Skeletal muscle tissue (tissue), 4 donors: ENCODE data around the gene EHD2. TPM values are rescaled to one million over a fixed set of nuclear protein-coding genes. Genes with fewer than 3 reads are reported as not detected.
A peak's percentile ranks its signal among the peaks of the same experiment; 100 is the strongest.
"Not testable (repeated sequence)": the region's sequence is repeated elsewhere in the genome, so short reads cannot be mapped to it uniquely, and the experiment has no call there.

ENCODE experiments used
- H3K27ac ChIP-seq: one replicate; pipeline ENCODE4 v1.7.0; 2013; ENCODE audit warnings: mild to moderate bottlenecking, low read depth, low read length, inconsistent platforms
- H3K27me3 ChIP-seq, 3 donors: one replicate each; pipeline ENCODE4 v1.7.0; 2013; ENCODE audit warnings: low read length in 3 of 3; ENCODE audit not compliant: control insufficient read depth in 3 of 3, insufficient read depth in 3 of 3
- H3K36me3 ChIP-seq, 3 donors: one replicate each; pipeline ENCODE4 v1.7.0; 2013; ENCODE audit warnings: low read length in 3 of 3; ENCODE audit not compliant: control insufficient read depth in 3 of 3, insufficient read depth in 3 of 3
- H3K4me1 ChIP-seq, 3 donors: one replicate each; pipeline ENCODE4 v1.7.0; 2013; ENCODE audit warnings: low read length in 3 of 3, mild to moderate bottlenecking in 3 of 3; ENCODE audit not compliant: control insufficient read depth in 3 of 3, insufficient read depth in 3 of 3
- H3K4me3 ChIP-seq, 3 donors: one replicate each; pipeline ENCODE4 v1.7.0; 2013; ENCODE audit warnings: low read length in 3 of 3
- H3K9ac ChIP-seq, 3 donors: one replicate each; pipeline ENCODE4 v1.7.0; 2013; ENCODE audit warnings: low read length in 3 of 3, mild to moderate bottlenecking in 3 of 3, moderate library complexity in 2 of 3, low read depth in 1 of 3
- H3K9me3 ChIP-seq, 3 donors: one replicate each; pipeline ENCODE4 v1.7.0; 2013; ENCODE audit warnings: low read length in 3 of 3; ENCODE audit not compliant: control insufficient read depth in 3 of 3
- total RNA-seq: library from RNA; depleted of rRNA; stranded (reverse); fragments of >200 nt; gene quantifications from one replicate; pipeline ENCODE4 v1.2.3, GENCODE V29; 2014
- donor health status: Osteomylitis.

The EHD2 gene
- total RNA-seq, 1 donor from 2014 or later: 63.2 TPM

DNA sequence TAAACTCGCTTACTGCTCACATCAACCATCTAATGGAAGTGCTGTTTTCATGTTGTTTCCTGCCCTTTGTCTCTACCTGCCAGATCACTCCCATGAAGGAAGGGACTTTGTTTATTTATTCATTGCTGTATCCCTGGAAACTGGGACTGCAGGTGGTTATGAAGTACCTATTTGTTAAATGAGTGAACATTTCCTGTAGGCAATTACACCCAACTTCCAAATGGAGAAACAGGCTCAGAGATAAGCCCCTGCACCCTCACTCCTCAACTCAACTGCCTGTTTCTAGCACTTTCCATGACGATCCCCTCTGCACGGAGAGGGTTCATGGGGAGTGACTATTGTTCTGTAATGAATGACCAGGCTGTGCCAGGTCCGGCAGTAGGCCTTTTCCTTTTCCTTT lies 63.3 kb downstream of the EHD2 start:
- no peak overlapping the region for H3K9ac ChIP-seq
- peaks cover 26 to 30% (median 30%) of the 10 kb centered on the region in 3 donors for H3K4me1 ChIP-seq
- H3K4me3 ChIP-seq: no peak overlapping the region
- H3K36me3 ChIP-seq: peaks cover 8 to 11% (median 11%) of the 10 kb centered on the region in 3 donors
- no peaks in the 10 kb centered on the region for H3K27me3 ChIP-seq
- no peak overlapping the region for H3K27ac ChIP-seq
- H3K9me3 ChIP-seq: no peaks in the 10 kb centered on the region

DNA sequence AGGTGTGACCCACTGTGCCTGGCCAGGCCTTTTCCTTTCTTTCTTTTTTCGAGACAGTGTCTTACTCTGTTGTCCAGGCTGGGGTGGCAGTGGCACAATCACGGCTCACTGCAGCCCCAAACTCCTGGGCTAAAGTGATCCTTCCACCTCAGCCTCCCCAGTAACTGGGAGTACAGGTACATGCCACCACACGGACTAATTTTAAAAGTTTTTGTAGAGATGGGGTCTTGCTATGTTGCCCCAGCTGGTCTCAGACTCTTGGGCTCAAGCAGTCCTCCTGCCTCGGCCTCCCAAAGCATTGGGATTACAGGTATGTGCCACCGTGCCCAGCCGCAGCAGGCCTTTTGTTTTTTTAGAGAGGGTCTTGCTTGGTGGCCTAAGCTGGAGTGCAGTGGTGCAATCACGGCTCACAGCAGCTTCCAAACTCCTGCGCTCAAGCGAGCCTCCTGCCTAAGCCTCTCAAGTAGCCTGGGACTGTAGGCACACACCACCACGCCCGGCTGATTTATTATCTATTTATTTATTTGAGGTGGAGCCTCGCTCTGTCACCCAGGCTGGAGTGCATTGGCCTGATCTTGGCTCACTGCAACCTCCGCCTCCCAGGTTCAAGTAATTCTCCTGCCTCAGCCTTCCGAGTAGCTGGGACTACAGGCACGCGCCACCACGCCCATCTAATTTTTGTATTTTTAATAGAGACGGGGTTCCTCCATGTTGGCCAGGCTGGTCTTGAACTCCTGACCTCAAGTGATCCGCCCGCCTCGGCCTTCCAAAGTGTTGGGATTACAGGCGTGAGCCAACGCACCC lies 64.2 kb downstream of the EHD2 start:
- peaks cover 34 to 39% (median 39%) of the 10 kb centered on the region in 3 donors for H3K4me1 ChIP-seq
- peak overlapping the region in 2 of 3 donors; percentile 89 to 94 for H3K9ac ChIP-seq
- H3K36me3 ChIP-seq: peaks cover 14 to 17% (median 16%) of the 10 kb centered on the region in 3 donors
- H3K27me3 ChIP-seq, H3K9me3 ChIP-seq: not testable (repeated sequence)
- H3K27ac ChIP-seq: peak overlapping the region; percentile 92
- peak overlapping the region in 2 of 3 donors; percentile 83 to 91 for H3K4me3 ChIP-seq

DNA sequence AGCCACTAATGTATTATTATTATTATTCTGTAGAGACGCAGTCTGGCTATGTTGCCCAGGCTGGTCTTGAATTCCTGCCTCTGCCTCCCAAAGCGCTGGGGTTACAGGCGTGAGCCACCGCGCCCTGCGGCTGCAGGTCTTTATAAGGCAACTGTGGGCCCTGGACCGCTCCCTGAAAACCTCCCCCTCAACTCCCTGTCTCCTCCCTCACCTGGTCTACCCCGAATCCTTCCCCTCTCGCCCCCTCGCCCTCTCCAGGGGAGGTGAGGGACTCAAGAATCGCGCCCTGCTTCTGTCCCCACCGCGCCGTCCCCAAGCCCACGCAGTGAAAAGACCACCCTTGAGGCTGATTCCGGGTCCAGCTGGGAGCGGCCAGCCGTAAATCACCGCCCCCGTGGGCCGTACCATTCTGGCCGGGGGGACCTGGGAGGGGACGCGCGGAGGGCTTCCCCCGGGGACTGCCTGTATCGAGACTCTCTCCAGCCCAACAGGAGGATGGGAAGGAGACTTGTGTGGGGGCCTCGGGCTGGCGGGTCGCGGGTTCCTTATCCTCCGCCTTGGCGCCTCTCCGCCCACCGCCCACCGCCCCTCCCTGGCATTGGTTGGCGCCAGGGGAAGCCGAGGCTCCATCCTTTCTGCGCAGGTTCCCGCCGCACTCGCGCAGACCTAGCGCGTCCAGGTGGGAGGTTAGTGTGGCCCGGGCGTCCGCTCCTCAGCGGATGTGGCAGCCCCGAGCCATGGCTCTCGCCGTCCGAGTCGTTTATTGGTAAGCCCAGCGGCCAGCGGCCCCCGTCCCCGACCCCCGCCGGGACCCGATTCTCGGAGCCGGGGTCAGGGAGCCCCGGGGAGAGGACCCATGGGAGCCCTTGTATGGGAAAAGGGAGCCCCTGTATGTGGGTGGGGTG lies 65.1 kb downstream of the EHD2 start, which contains the start of gene SELENOW:
SELENOW (plus strand) TSS at position 655 of the 905 bp plus-strand sequence; CDS start at position 738, 83 bp downstream.
- Histone ChIP-seq H3K27me3 (no peaks in the 10 kb centered on the region), H3K4me3 (peak within 1 kb of the TSS; percentile 82 to 91 (median 83)), H3K36me3 (peaks cover 18 to 20% (median 20%) of the 10 kb centered on the region in 3 donors), H3K9me3 (no peaks in the 10 kb centered on the region), H3K9ac (peak within 1 kb of the TSS; percentile 85 to 94 (median 89)), H3K4me1 (peaks cover 36 to 44% (median 39%) of the 10 kb centered on the region in 3 donors), H3K27ac (peak within 1 kb of the TSS; percentile 92)

DNA sequence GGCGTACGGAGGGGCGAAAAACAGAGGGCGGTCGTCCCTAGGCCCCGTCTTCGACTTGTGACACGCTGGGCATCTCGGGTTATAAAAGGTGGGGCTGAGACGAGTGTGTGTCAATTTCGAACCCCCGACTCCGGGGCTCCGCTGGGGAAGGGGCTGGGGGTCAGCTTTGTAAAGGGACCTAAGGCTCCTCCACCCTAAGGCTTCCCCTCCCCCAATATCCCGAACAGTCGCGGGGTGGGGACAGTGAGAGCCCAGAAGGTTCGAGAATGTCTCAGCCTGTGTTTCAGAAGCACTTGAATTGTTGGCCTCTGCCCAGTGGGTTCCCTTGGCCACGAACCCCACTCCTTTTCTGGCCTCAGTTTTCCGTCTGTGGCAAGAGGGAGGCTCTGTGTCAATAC lies 65.7 kb downstream of the EHD2 start:
- H3K27ac ChIP-seq: peak overlapping the region; percentile 92
- peak overlapping the region; percentile 82 to 91 (median 83) for H3K4me3 ChIP-seq
- H3K9ac ChIP-seq: peak overlapping the region; percentile 85 to 94 (median 89)
- peaks cover 36 to 44% (median 39%) of the 10 kb centered on the region in 3 donors for H3K4me1 ChIP-seq
- no peaks in the 10 kb centered on the region for H3K9me3 ChIP-seq
- H3K27me3 ChIP-seq: no peaks in the 10 kb centered on the region
- H3K36me3 ChIP-seq: peaks cover 23 to 25% (median 24%) of the 10 kb centered on the region in 3 donors

DNA sequence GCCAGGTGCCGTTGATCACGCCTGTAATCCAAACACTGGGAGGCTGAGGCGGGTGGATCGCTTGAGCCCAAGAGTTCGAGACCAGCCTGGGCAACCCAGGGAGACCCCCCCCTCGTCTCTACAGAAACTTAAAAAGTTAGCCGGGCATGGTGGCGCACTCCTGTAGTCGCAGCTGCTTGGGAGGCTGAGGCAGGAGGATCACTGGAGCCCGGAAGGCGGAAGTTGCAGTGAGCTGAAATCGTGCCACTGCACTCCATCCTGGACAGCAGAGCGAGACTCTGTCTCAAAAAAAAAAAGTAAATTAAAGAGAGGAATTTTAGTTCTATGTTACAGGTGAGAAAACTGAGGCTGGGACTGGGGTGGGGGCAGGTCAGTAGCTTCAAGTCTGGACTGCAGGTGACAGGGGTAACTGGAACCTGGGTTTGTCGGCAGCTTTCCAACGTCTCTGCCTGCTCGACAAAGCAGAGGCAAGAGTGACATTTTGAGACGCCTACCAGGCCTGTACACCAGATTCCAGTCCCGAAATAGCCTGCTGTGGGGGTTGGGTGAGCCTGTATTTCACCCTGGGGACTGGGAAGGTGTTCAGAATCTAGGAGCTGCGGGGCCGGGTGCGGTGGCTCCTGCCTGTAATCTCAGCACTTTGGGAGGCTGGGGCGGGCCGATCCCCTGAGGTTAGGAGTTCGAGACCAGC lies 66.4 kb downstream of the EHD2 start:
- H3K27ac ChIP-seq: peak overlapping the region; percentile 92
- peaks cover 36 to 44% (median 39%) of the 10 kb centered on the region in 3 donors for H3K4me1 ChIP-seq
- H3K9me3 ChIP-seq: no peaks in the 10 kb centered on the region
- no peaks in the 10 kb centered on the region for H3K27me3 ChIP-seq
- H3K4me3 ChIP-seq: peak overlapping the region; percentile 82 to 91 (median 83)
- peak overlapping the region; percentile 89 to 94 (median 92) for H3K9ac ChIP-seq
- peaks cover 29 to 32% (median 31%) of the 10 kb centered on the region in 3 donors for H3K36me3 ChIP-seq

DNA sequence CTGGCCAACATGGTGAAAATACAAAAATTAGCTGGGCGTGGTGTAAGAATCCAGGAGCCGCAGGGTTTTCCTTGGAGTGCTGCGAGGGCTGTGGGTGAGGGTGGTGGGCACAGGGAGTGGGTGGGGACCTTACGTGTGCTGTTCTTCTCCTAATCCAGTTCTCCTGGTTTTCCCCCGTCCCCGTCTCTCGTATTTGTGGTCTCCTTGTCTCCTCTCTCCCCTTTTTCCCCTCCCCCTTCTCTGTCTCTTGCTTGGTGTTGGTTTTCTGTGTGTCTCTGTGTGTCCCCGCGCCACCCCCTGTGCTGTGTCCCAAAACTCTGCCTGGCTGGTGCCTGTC lies 67.0 kb downstream of the EHD2 start:
- Histone ChIP-seq H3K27ac (peak overlapping the region; percentile 92), H3K4me1 (peaks cover 36 to 44% (median 39%) of the 10 kb centered on the region in 3 donors), H3K9ac (peak overlapping the region; percentile 86 to 92 (median 89)), H3K36me3 (peaks cover 31 to 35% (median 35%) of the 10 kb centered on the region in 3 donors), H3K4me3 (peak overlapping the region; percentile 82 to 91 (median 83)), H3K27me3 (no peaks in the 10 kb centered on the region), H3K9me3 (no peaks in the 10 kb centered on the region)

DNA sequence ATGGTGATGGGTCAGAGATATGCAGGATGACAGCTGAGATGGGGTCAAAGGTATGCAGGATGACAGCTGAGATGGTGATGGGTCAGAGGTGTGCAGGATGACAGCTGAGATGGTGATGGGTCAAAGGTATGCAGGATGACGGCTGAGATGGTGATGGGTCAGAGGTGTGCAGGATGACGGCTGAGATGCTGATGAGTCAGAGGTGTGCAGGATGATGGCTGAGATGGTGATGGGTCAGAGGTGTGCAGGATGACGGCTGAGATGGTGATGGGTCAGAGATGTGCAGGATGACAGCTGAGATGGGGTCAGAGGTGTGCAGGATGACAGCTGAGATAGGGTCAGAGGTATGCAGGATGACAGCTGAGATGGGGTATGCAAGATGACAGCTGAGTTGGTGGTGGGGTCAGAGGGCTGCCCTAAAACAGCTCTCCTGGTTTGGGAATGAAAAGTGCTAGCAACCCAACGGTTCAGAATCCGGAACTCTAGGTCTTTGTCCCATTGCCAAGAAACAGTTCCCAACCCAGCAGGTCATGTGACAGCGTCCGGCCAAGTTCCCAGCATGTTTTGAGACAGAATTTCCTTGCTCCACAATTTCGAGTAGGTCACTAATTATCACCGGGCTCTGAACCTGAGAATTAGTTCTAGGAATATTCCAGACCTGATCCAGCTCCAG lies 68.5 kb downstream of the EHD2 start:
- peak overlapping the region; percentile 23 to 83 (median 52) for H3K4me3 ChIP-seq
- peak overlapping the region in 2 of 3 donors; percentile 50 to 89 for H3K9ac ChIP-seq
- H3K27ac ChIP-seq: peak overlapping the region; percentile 92
- peaks cover 43 to 57% (median 43%) of the 10 kb centered on the region in 3 donors for H3K4me1 ChIP-seq
- no peaks in the 10 kb centered on the region for H3K9me3 ChIP-seq
- no peaks in the 10 kb centered on the region for H3K27me3 ChIP-seq
- H3K36me3 ChIP-seq: peaks cover 43 to 44% (median 43%) of the 10 kb centered on the region in 3 donors

DNA sequence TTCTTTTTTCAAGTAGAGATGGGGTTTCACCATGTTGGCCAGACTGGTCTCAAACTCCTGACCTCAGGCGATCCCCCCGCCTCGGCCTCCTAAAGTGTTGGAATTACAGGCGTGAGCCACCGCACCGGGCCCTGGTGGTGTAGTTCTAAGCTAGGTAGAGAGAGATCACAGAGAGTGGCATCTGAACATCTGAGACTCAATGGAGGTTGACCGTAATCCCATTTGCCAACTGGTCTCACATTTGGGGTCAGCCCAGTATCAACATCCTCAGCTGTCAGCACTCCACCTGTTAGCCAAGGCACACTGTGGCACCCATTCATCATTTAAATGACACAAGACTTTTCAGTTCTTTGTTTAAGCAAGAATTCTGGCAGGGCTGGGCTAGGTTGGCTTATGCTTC lies 73.3 kb downstream of the EHD2 start:
- Histone ChIP-seq H3K9ac (no peak overlapping the region), H3K27ac (peak overlapping the region; percentile 62), H3K27me3 (no peaks in the 10 kb centered on the region), H3K36me3 (peaks cover 32 to 35% (median 35%) of the 10 kb centered on the region in 3 donors), H3K4me1 (peaks cover 18 to 33% (median 26%) of the 10 kb centered on the region in 3 donors), H3K9me3 (no peaks in the 10 kb centered on the region), H3K4me3 (no peak overlapping the region)

DNA sequence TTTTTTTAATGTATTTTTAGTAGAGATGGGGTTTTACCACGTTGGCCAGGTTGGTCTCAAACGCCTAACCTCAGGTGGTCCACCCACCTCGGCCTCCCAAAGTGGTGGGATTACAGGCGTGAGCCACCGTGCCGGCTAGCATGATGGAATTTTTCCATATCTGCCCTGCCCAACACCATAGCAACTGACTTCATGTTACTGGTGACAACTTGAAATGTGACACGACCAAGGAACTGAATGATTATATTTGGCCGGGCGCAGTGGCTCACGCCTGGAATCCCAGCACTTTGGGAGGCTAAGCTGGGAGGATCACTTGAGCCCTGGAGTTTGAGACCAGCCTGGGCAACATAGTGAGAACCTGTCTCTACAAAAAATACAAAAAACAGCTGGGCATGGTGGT lies 74.1 kb downstream of the EHD2 start:
- Histone ChIP-seq H3K27ac (peak overlapping the region; percentile 62), H3K4me1 (peaks cover 11 to 26% (median 18%) of the 10 kb centered on the region in 3 donors), H3K36me3 (peaks cover 27 to 31% (median 28%) of the 10 kb centered on the region in 3 donors)
- not testable (repeated sequence) for H3K4me3 ChIP-seq, H3K27me3 ChIP-seq, H3K9me3 ChIP-seq, H3K9ac ChIP-seq
